ACHN (cell line): Measurements from ENCODE around the gene CCDC39.

Source experiments
- DNase-seq: peaks from one replicate; pipeline ENCODE4 v3.0.0-alpha.2; 2015
- in situ Hi-C: cut with HindIII; loops from 2 replicates; pipeline ENCODE4 v1.10.0; 2017; ENCODE audit warnings: low sequenced_read_pairs, low pct_ligation_motif_present, low pct_unique_long_range_greater_than_20kb

The CCDC39 gene

DNA sequence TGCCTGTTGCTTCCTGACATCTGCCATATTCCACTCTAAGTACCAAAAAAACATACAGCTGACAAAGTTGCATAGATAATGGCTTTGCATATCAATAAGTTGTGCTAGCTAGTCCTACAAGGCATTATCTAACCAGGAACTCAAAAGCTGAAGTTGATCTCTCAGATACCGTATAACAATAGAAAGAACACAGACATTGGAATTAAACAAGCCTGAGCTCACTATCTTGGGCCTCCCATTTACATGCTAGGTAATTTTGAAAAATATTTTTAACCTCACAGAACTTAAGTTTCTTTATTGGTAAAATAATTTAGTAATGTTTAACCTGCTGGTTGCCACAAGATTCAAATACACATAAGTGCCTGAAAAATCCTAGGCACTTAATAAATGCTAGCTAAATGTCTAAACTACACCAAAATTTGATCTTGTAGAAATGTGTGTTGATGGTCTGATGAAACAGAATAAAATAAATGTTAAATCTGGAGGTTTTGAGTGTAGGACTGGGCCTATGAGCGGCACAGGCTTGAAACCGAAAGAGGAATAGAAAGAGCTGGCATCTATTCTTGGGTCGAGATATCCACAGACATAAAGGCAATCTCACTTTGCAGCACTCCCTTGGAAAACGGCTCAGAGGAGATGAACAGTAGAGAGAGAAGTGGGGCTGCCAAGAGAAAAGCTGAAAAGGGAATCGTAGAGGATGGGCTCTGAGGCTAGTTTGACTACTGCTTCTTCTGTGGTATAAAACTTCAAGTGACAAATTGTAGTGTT, 107.3 kb downstream of the CCDC39 start:
- no peak for DNase-seq
- in situ Hi-C loops: no loop called here

DNA sequence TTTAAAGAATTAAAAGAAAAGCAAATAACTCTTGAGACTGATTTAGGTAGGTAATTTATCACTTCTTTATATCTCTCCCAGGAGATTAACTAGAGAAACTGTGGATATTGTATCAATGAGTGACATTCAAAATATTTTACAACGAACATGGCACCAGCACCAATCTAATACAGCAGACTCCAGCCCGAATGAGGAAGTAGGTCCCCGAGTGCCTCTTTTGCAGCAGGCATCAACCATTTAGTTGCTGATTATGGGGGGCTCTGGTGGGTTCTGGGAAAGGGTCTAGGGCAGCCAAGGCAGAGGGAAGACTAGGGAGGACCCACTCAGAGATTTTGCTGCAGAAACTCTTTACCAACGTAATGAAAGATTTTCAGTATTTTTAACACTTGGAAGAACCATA, 109.1 kb downstream of the CCDC39 start:
- no peak for DNase-seq
- in situ Hi-C loops: no loop called here

DNA sequence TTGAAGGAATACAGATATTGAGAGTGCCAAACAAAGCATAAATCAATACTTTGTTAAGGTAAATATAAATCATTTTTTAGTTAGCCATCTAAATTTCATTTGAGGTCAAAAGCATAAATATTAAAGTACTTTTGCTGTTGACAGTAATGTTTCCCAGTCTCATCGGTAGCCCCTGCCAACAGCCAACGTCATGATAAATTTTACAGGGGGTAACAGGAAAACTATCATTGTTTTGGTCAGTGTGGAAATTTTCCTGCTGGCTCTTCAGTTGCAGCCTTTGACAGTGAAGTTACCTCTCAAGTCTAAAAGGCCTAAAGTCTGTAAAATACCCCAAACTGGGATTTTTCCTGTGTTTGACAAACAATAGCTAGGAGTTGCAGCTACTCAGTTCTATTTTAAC, 114.6 kb downstream of the CCDC39 start:
- no peak for DNase-seq
- in situ Hi-C loops: no loop called here
